Smooth muscle cell (in vitro differentiated cells): ENCODE data around the gene TMEM248. TPM values are rescaled to one million over a fixed set of nuclear protein-coding genes. Genes with fewer than 3 reads are reported as not detected.

Experiments
- DNase-seq: peaks from one replicate; lab custom pipeline; 2025; ENCODE audit not compliant: unreplicated experiment; lab: John Stamatoyannopoulos, UW
- H2AFZ ChIP-seq: fragments of 200-600 bp; sonication (generic); 2 replicates; pipeline ENCODE4 v1.6.0; 2016; ENCODE audit warnings: antibody characterized with exemption, low read depth, mild to moderate bottlenecking
- H3F3A ChIP-seq: fragments of 200-600 bp; sonication (generic); 2 replicates; pipeline ENCODE4 v1.6.0; 2017; ENCODE audit warnings: antibody characterized with exemption, low read depth
- H3K27ac ChIP-seq: fragments of 200-600 bp; sonication (generic); 2 replicates; pipeline ENCODE4 v1.5.1; 2016; ENCODE audit warnings: low read depth, mild to moderate bottlenecking
- H3K27me3 ChIP-seq: fragments of 200-600 bp; sonication (generic); 2 replicates; pipeline ENCODE4 v1.6.1; 2016; ENCODE audit warnings: low read depth, mild to moderate bottlenecking
- H3K36me3 ChIP-seq: fragments of 200-600 bp; sonication (generic); 2 replicates; pipeline ENCODE4 v1.5.1; 2016; ENCODE audit warnings: low read depth
- H3K4me1 ChIP-seq: fragments of 200-600 bp; sonication (generic); 2 replicates; pipeline ENCODE4 v1.5.1; 2016; ENCODE audit warnings: low read depth
- H3K4me2 ChIP-seq: fragments of 200-600 bp; sonication (generic); 2 replicates; pipeline ENCODE4 v1.6.0; 2016; ENCODE audit warnings: mild to moderate bottlenecking
- H3K4me3 ChIP-seq: fragments of 200-600 bp; sonication (generic); 2 replicates; pipeline ENCODE4 v1.5.1; 2016; ENCODE audit warnings: mild to moderate bottlenecking
- H3K79me2 ChIP-seq: fragments of 200-600 bp; sonication (generic); 2 replicates; pipeline ENCODE4 v1.6.0; 2016; ENCODE audit warnings: low read depth, mild to moderate bottlenecking
- H3K9ac ChIP-seq: fragments of 200-600 bp; sonication (generic); 2 replicates; pipeline ENCODE4 v1.6.0; 2016; ENCODE audit warnings: low read depth
- H3K9me3 ChIP-seq: fragments of 200-600 bp; sonication (generic); replicated peaks from 2 replicates; pipeline ENCODE4 v1.5.1; 2016; ENCODE audit warnings: low read depth
- H4K20me1 ChIP-seq: fragments of 200-600 bp; sonication (generic); 2 replicates; pipeline ENCODE4 v1.6.0; 2016; ENCODE audit warnings: low read depth
- WGBS: methylation state at CpG from one replicate; pipeline ENCODE4 v1.1.7; 2016; ENCODE audit warnings: low lambda C conversion rate; 5-methylcytosine and 5-hydroxymethylcytosine counted together
- polyA plus RNA-seq: library from polyadenylated mRNA; unstranded; fragments of >200 nt; fragmentation: Nextera tagmentation; extraction: Ambion mirVana; gene quantifications from 2 replicates; pipeline ENCODE4 v1.2.1, GENCODE V29; 2016
- total RNA-seq: library from RNA; depleted of rRNA; stranded (reverse); fragments of >200 nt; gene quantifications from 2 replicates; pipeline ENCODE4 v1.2.3, GENCODE V29; 2014
- TF ChIP-seq, protein P1 (sequence below): fragments of 200-600 bp; sonication (generic); IDR thresholded peaks from 2 replicates; pipeline ENCODE4 v1.5.1; 2017; ENCODE audit warnings: borderline replicate concordance, mild to moderate bottlenecking, antibody characterized with exemption; ENCODE audit not compliant: insufficient read depth, poor library complexity, severe bottlenecking

The TMEM248 gene
- total and polyA plus RNA-seq, 2 experiments from 2014 or later, result 68.2 to 83.1 TPM

DNA sequence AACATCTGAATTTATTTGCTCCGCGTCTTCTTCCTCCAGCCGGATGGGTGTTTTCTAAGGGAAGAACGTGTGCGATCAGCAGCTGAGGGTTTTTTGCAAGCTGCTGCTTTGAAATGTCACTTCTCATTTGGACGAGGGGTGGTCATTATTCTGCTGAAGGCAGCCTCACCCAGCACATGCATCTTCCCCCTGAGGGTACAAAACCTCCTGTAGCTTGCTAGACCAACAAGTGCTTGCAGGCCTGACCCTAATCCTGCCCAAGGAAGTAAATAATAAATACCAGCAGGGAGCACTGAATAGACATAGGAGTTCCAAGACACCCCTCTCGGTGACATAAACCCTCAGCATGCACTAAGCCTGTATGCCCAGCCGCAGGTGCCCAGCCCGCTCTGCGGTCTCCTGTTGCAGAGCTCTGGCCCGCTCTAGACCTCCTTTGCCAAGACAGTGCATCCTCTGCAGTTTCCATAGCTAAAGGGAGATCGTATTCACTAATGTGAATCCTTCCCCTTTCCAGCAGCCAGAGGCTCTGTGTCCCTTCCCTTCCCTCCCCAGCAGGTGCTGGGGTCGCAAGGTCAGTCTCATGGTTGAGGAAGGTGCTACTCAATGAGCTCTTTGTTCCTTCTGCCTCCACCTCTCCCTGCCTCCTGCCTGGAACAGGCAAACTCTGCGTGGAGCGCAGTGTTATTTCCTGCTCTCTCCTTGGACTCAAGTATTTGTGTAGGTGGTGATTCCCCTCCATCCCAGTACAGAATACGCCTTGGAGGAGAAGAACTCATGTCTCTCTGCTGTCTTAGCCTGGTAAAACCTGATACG is 37.7 kb downstream of the TMEM248 start:
- Histone ChIP-seq H3K27me3 (no peaks in the 10 kb centered on the region), H3K4me1 (no peaks in the 10 kb centered on the region), H3K36me3 (peaks cover 9% of the 10 kb centered on the region), H3F3A (no peaks in the 10 kb centered on the region), H2AFZ (no peak overlapping the region), H3K9me3 (no peaks in the 10 kb centered on the region), H3K27ac (no peak overlapping the region), H3K4me3 (no peak overlapping the region), H3K9ac (no peak overlapping the region), H3K4me2 (no peak overlapping the region), H4K20me1 (no peaks in the 10 kb centered on the region), H3K79me2 (no peaks in the 10 kb centered on the region)
- WGBS, result 94% methylated on average over 17 of the region's 17 CpGs
- no peak for DNase-seq
- TF ChIP-seq, protein P1, sequence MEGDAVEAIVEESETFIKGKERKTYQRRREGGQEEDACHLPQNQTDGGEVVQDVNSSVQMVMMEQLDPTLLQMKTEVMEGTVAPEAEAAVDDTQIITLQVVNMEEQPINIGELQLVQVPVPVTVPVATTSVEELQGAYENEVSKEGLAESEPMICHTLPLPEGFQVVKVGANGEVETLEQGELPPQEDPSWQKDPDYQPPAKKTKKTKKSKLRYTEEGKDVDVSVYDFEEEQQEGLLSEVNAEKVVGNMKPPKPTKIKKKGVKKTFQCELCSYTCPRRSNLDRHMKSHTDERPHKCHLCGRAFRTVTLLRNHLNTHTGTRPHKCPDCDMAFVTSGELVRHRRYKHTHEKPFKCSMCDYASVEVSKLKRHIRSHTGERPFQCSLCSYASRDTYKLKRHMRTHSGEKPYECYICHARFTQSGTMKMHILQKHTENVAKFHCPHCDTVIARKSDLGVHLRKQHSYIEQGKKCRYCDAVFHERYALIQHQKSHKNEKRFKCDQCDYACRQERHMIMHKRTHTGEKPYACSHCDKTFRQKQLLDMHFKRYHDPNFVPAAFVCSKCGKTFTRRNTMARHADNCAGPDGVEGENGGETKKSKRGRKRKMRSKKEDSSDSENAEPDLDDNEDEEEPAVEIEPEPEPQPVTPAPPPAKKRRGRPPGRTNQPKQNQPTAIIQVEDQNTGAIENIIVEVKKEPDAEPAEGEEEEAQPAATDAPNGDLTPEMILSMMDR, result no peak

- H3K36me3 ChIP-seq, result peaks cover 9% of the 10 kb centered on the region
These were observed 39.2 kb downstream of the TMEM248 start for GRCh38 chr7:66960192-66960591.

DNA sequence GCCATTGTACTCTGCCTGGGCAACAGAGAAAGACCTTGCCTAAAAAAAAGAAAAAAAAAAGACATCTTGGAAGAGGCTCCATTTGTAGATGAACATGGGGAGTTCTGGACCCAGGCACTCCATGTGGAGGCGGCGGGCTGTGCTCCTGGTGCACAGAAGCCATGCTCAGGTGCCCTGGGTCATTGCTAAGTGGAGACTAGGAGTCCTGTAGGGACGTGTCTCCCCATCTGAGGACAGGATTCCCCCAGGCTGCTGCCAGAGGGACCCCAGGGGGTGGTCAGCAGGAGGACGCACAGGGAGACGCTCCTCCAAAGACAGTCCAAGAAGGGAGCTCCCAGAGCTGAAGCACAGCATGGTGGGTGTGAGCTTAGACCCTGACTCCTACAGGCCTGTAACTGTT is 40.1 kb downstream of the TMEM248 start:
- Histone ChIP-seq H4K20me1 (no peaks in the 10 kb centered on the region), H3K9ac (no peak overlapping the region), H3K27ac (no peak overlapping the region), H3K4me3 (no peak overlapping the region), H3K27me3 (no peaks in the 10 kb centered on the region), H3K4me1 (no peaks in the 10 kb centered on the region), H3K79me2 (no peaks in the 10 kb centered on the region), H3F3A (no peaks in the 10 kb centered on the region), H3K4me2 (no peak overlapping the region), H3K36me3 (peaks cover 3% of the 10 kb centered on the region), H3K9me3 (no peaks in the 10 kb centered on the region), H2AFZ (no peak overlapping the region)
- WGBS, result 99% methylated on average over 5 of the region's 5 CpGs
- no peak for DNase-seq
- TF ChIP-seq, protein P1, result no peak

More at GRCh38 chr7:66960192-66960591, 39.2 kb downstream of the TMEM248 start:
- H3K27ac ChIP-seq, result no peak overlapping the region
- DNase-seq, result no peak
- no peaks in the 10 kb centered on the region for H3F3A ChIP-seq
- no peak overlapping the region for H3K9ac ChIP-seq
- no peak overlapping the region for H2AFZ ChIP-seq
- H3K79me2 ChIP-seq, result no peaks in the 10 kb centered on the region
- H3K4me1 ChIP-seq, result no peaks in the 10 kb centered on the region
- H3K27me3 ChIP-seq, result no peaks in the 10 kb centered on the region
- no peak overlapping the region for H3K4me3 ChIP-seq
- no peaks in the 10 kb centered on the region for H4K20me1 ChIP-seq
- H3K9me3 ChIP-seq, result no peaks in the 10 kb centered on the region
- TF ChIP-seq, protein P1, result no peak
- 93% methylated on average over 4 of the region's 4 CpGs for WGBS
- no peak overlapping the region for H3K4me2 ChIP-seq

GRCh38 chr7:66964411-66964810 is 43.4 kb downstream of the TMEM248 start:
- 49% methylated on average over 4 of the region's 4 CpGs for whole genome bisulfite sequencing
- no peaks in the 10 kb centered on the region for H3K27me3 ChIP-seq

More at GRCh38 chr7:66964411-66964810, 43.4 kb downstream of the TMEM248 start:
- no peaks in the 10 kb centered on the region for H3K9me3 ChIP-seq
- no peak overlapping the region for H3K4me2 ChIP-seq
- no peaks in the 10 kb centered on the region for H3F3A ChIP-seq
- H3K4me1 ChIP-seq, result no peaks in the 10 kb centered on the region
- H3K4me3 ChIP-seq, result no peak overlapping the region
- H3K27ac ChIP-seq, result no peak overlapping the region
- no peaks in the 10 kb centered on the region for H4K20me1 ChIP-seq
- no peaks in the 10 kb centered on the region for H3K36me3 ChIP-seq
- TF ChIP-seq, protein P1, result no peak
- H2AFZ ChIP-seq, result no peak overlapping the region
- H3K9ac ChIP-seq, result no peak overlapping the region
- no peak for DNase-seq
- no peaks in the 10 kb centered on the region for H3K79me2 ChIP-seq
